IPS DF 4.7 (cell line): Measurements from ENCODE around the gene ZNF579.
"Not testable (repeated sequence)": the region's sequence is repeated elsewhere in the genome, so short reads cannot be mapped to it uniquely, and the experiment has no call there.

ENCODE experiments used
- DNase-seq: peaks from one replicate; pipeline ENCODE4 v3.0.0-alpha.2; 2013; ENCODE audit warnings: low spot score; ENCODE audit errors: extremely low read depth

The ZNF579 gene

DNA sequence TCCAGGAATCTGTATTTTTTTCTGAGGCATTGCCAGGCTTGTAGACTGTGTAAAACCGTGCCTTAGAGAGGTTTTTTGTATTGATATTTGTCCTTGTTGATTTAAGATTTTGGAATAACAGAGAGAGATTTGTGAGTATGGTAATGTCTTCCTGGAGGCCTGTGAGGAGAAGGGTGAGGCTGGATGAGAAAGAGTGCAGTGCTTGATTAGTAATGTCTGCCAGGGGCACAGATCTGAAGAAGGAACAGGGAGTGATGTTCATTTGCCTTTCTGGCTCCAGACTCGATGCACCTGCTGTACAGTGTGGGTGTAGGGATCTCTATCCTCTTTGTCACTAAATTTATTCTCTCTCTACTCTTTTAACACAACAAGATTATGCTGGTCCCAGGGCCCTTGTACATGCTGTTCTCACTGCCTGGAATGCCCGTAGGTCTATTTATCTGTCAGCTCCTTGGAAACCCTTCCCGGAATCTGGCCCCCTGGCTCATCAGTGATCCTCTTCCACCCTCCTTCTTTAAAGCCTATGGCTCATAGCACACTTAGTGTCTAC is 14.4 kb upstream of the ZNF579 start:
- no peak for DNase-seq

- DNase-seq: no peak
These were observed 12.6 kb upstream of the ZNF579 start for GRCh38 chr19:55593096-55593772.

DNA sequence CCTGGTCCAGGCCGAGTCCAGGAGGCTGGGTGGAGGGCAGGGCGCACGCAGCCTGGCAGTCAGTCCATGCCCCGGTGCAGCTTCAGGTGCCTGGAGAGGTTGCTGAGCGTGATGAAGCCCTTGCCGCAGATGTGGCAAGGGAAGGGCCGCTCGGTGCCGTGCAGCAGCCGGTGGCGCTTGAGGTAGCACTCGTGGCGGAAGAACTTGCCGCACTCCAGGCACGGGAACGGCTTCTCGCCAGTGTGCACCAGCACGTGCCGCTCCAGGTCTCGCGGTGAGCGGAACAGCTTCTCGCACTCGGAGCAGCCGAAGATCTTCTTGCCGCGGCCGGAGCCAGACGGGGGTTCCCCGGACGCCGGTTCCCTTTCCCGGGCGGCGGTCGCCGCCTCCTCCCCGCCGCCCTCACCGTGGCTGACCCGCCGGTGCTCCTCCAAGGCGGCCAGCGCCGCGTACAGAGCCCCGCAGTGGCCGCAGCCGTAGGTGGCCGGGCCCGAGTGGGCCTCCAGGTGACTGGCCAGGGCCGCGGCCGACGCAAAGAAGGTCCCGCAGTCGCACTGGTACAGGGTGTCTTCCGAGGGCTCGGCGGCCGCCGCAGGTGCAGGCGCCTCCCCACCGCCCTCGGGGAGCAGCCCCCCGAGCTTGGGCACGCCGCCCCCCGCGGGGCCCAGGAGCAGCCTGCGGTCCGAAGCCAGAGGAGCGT is 11.9 kb upstream of the ZNF579 start:
- no peak for DNase-seq

DNA sequence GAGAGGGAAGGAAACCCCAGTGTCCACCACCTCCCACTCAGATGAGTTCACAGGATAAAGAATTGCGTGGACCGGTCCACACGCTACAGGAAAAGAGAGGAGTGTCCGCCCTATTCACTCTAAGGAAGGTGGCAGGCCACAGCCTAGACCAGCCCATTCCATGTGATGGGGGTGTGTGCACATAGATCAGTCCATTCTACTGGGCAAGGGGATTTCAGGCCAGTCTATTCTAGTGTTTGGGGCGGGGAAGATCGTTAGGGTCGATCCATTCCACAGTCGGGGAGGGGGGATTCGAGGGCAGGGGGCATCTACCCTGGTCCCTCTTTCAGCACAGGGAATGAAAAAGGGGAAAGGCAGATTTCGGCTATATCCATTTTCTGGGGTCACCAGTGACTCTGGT is 10.9 kb upstream of the ZNF579 start:
- DNase-seq: no peak

GRCh38 chr19:55590617-55591016 is 10.0 kb upstream of the ZNF579 start:
- no peak for DNase-seq

DNA sequence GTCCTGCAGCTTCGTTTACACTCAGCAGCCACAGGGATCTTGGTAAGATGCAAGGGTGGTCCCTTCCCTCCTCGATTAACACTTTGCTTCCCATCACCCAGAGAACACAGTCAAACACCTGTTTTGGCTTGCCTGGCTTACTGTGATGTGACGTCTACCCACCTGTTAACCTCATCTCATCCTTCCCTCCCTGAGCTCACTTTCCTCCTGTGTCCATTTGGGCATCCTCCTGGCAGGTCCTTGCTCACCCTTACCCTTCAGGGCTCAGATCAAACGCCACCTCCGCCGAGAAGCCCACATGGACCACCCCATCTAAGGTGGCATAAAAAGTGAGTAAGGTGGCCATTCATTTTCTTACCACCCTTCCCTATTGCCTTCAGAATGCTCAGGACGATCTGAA is 9.5 kb upstream of the ZNF579 start:
- no peak for DNase-seq

DNA sequence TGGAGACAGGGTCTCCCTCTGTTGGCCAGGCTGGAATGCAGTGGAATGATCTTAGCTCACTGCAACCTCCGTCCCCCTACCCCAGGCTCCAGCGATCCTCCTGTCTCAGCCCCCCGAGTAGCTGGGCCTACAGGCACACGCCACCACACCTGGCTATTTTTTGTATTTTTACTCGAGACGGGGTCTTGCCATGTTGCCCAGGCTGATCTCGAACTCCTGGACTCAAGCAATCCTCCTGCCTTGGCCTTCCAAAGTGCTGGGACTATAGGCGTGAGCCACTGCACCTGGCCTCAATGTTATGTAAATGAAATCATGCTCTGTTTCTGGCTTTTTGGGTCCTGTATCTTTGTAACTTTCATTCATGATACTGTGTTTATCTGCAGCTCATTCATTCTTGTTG is 8.1 kb upstream of the ZNF579 start:
- no peak for DNase-seq

DNA sequence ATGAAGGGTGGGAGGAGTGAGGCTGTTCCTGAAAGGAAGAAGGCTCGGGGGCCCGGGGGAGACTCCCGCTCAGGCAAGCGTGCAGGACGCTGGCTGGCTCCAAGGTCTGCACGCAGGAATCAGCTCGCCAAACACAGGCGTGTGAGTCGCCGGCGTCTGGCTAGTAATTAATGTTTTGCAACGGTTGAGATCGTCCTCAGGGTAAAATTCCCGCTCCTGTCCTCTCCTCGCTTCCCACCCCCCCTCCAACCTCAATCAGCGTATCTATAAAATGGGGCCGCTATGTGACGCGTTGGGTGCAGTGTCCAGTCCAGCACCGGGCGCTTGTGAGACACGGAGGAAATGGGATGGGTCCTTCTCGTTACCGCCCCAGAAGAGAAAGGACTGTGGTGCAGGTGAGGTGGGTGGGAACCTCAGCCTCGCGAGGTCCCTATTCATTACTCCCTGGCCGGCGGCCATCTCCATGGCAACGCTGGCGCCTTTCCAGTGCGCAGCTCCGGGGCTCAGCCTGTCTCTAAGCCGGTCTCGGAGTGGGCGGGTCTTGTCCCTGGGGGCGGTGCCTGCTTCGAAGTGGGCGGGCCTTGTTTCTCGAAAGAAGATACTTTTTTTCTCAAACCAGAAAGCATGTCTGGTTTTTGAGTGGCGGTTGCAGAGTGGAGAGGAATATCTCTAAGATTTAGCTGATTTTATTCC is 6.5 kb upstream of the ZNF579 start:
- no peak for DNase-seq

- DNase-seq: no peak
These were observed 5.2 kb upstream of the ZNF579 start for GRCh38 chr19:55585658-55586339.

GRCh38 chr19:55584871-55585270 is 4.2 kb upstream of the ZNF579 start:
- no peak for DNase-seq

DNA sequence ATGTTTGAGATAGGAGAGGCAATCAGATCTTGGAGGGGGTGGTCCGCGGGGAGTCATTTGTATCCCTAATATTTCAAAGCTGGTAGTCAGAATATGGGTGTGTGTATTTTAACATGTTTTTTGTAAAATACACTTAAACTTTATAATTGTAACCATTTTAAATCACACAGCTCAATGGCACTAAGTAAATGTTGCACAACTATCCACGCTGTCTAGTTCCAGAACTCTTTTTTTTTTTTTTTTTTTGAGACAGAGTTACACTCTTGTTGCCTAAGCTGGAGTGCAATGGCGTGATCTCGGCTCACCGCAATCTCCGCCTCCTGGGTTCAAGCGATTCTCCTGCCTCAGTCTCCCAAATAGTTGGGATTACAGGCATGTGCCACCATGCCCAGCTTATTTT is 3.2 kb upstream of the ZNF579 start:
- DNase-seq: not testable (repeated sequence)

DNA sequence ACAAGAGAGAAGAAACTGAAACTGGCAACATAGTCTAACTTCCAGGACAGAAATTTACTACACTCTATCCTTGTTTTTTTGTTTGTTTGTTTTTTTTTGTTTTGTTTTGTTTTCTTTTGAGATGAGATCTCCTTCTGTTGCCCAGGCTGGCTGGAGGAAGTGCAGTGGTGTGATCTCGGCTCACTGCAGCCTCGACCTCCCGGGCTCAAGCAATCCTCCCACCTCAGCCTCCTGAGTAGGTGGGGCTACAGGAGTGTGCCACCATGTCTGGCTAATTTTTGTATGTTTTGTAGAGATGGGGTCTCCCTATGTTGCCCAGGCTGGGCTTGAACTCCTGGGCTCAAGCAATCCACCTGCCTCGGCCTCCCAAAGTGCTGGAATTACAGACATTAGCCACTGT is 1.6 kb upstream of the ZNF579 start:
- DNase-seq: not testable (repeated sequence)

GRCh38 chr19:55581823-55582223 is 1.2 kb upstream of the ZNF579 start:
- no peak for DNase-seq

DNA sequence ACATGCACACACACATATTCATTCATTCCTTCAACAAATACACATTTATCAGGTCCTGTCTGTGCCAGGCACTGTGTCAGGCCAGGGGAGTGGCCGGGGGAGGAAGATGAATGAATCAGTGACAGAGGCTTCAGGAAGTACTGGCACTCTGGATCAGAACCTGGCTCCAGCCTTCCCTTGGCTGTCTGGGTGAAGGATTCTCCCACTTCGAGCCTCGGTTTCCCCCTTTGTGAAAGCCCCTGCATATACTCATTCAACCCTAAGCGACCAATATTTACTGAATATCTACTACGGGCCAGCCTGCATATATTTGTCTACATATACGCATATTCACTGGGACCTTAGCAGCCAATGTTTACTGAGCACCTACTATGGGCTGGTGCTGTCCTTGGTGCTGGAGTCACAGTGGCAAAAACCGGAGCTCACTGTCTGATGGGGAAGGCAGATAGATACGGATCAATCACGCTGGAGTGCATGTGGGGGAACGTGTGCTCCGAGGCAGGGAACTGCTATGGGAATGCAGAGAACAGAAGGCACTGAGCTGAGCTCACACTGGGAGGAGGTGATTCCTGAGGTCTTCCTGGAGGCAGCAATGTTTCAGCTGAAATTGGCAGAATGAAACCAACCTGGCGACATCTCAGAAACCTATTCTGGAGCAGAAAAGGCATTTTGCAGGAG is 636 bp upstream of the ZNF579 start:
- no peak for DNase-seq

- DNase-seq: no peak
These were observed 654 bp downstream of the ZNF579 start for GRCh38 chr19:55579766-55580621.

DNA sequence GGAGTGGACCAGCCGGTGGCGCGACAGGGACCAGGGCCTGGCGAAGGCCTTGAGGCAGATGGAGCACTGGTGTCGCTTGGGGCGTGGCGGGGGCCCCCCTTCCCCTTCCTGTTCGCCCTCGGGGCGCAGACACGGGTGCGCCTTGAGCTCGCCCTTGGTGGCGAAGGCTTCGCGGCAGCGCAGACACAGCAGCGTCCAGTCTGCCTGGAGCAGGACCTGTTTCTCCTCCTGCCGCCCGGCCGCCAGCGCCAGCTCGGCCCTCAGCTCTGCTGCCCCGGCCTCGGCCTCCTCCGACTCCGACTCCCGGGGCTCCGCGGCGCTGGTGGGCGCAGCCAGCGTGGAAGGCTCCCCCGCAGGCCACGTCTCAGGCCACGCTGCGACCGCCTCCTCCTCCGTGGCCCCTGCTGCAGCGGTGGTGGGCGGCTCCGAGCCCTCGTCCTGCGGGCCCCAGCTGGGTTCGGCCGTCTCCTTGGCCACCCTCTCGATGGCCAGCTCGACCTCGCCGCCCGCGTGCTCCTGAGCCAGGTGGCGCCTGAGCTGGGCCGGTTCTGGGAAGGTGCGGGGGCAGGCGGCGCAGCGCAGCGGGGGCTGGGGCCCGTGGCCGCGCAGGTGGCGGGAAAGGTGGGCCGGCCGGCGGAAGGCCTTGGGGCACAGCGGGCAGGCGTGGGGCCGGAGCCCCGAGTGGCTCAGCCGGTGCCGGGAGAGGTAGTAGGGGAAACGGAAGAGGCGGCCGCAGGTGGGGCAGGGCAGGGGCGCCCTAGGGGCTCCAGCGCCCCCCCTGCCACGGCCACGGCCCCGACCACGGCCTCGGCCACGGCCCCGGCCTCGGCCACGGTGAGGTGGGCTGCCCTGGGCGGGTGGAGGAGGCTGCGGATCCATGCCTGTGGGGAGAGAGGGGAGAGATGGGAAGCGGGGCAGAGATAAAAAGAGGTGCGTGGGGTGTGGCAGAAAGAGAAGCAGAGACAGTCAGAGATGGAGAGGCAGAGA is 1.6 kb downstream of the ZNF579 start:
- DNase-seq: no peak

DNA sequence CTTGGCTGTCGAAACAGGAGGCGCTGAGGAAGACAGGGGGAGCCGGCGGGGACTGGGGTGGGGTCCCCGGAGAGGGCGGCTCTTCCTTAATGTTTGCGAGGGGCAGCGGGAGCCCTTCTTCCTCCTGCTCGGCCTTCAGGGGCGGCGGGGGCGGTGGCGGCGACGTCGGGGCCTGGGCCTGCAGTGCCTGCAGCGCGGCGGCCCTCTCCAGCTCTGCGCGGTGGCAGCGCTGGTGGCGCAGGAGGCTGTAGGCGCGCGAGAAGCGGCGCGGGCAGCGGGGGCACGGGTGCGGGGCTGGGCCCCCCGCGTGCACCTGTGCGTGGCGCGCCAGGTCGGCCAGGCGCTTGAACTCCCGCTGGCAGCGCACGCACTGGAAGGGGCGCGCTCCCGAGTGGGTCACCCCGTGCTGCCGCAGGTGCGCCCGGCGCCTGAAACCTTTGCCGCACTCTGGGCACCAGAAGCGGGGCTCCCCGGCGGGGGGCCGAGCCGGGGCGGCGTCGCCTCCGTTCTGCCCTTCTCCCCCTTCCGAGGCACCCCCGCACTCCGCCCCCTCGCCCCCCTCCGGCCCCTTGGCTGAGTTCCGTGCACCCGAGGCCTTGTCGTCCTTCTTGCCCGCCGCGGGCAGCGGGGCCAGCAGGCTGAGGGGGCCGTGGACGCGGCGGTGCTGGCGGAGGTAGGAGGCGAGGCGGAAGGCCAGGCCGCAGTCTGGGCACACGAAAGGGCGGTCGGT is 2.5 kb downstream of the ZNF579 start:
- no peak for DNase-seq

GRCh38 chr19:55576746-55577145 is 3.9 kb downstream of the ZNF579 start:
- DNase-seq: no peak
